H9 (cell line): ENCODE measurements around the gene LPP. TPM values are rescaled to one million over a fixed set of nuclear protein-coding genes. Genes with fewer than 3 reads are reported as not detected.

Source experiments
- DNase-seq: peaks from one replicate; pipeline ENCODE4 v3.0.0-alpha.2; 2017
- H2AFZ ChIP-seq: one replicate; pipeline ENCODE4 v1.6.1; 2013; ENCODE audit warnings: mild to moderate bottlenecking, low read length, control low read depth, moderate library complexity
- H2AK5ac ChIP-seq: 2 replicates; pipeline ENCODE4 v1.6.1; 2013; ENCODE audit warnings: low read length, control low read depth, mixed read lengths; ENCODE audit not compliant: insufficient read length
- H2BK120ac ChIP-seq: one replicate; pipeline ENCODE4 v1.6.1; 2013; ENCODE audit warnings: low read depth, mild to moderate bottlenecking, low read length, control low read depth, inconsistent platforms; ENCODE audit not compliant: poor library complexity, severe bottlenecking
- H2BK12ac ChIP-seq: 2 replicates; pipeline ENCODE4 v1.6.1; 2013; ENCODE audit warnings: low read length, control low read depth, mixed read lengths, low read depth; ENCODE audit not compliant: insufficient read length
- H2BK15ac ChIP-seq: 2 replicates; pipeline ENCODE4 v1.6.1; 2013; ENCODE audit warnings: low read depth, low read length, control low read depth
- H2BK20ac ChIP-seq: one replicate; pipeline ENCODE4 v1.6.1; 2013; ENCODE audit warnings: low read depth, mild to moderate bottlenecking, low read length, control low read depth, inconsistent platforms; ENCODE audit not compliant: poor library complexity, severe bottlenecking
- H2BK5ac ChIP-seq: 2 replicates; pipeline ENCODE4 v1.6.1; 2013; ENCODE audit warnings: low read length, control low read depth, mixed read lengths; ENCODE audit not compliant: insufficient read length
- H3K14ac ChIP-seq: 2 replicates; pipeline ENCODE4 v1.6.1; 2013; ENCODE audit warnings: low read length, control low read depth; ENCODE audit not compliant: insufficient read depth
- H3K18ac ChIP-seq: 2 replicates; pipeline ENCODE4 v1.6.1; 2013; ENCODE audit warnings: low read depth, mild to moderate bottlenecking, mixed read lengths, low read length, control low read depth; ENCODE audit not compliant: insufficient read length
- H3K23ac ChIP-seq: 2 replicates; pipeline ENCODE4 v1.6.1; 2013; ENCODE audit warnings: low read length, control low read depth, mixed read lengths, low read depth; ENCODE audit not compliant: insufficient read length
- H3K23me2 ChIP-seq: 2 replicates; pipeline ENCODE4 v1.6.1; 2013; ENCODE audit warnings: low read depth, mild to moderate bottlenecking, mixed read lengths, low read length, control low read depth; ENCODE audit not compliant: insufficient read length, poor library complexity, severe bottlenecking
- H3K27ac ChIP-seq: 2 replicates; pipeline ENCODE4 v1.5.1; 2013; ENCODE audit warnings: low read length, control low read depth, mixed read lengths, low read depth; ENCODE audit not compliant: insufficient read length
- H3K27me3 ChIP-seq: 2 replicates; pipeline ENCODE4 v1.6.1; 2013; ENCODE audit warnings: low read length, control low read depth, inconsistent platforms; ENCODE audit not compliant: insufficient read depth
- H3K4ac ChIP-seq: 2 replicates; pipeline ENCODE4 v1.6.1; 2013; ENCODE audit warnings: low read depth, mild to moderate bottlenecking, control low read depth, inconsistent platforms, low read length, moderate library complexity
- H3K4me1 ChIP-seq: 2 replicates; pipeline ENCODE4 v1.6.1; 2013; ENCODE audit warnings: low read length, control low read depth, inconsistent platforms; ENCODE audit not compliant: insufficient read depth
- H3K4me2 ChIP-seq: 2 replicates; pipeline ENCODE4 v1.6.1; 2013; ENCODE audit warnings: low read length, control low read depth, mixed read lengths; ENCODE audit not compliant: insufficient read length, insufficient read depth
- H3K56ac ChIP-seq: 2 replicates; pipeline ENCODE4 v1.6.1; 2013; ENCODE audit warnings: low read depth, mild to moderate bottlenecking, mixed read lengths, low read length, control low read depth; ENCODE audit not compliant: insufficient read length
- H3K79me1 ChIP-seq: 2 replicates; pipeline ENCODE4 v1.6.1; 2013; ENCODE audit warnings: low read depth, mild to moderate bottlenecking, moderate library complexity, low read length, control low read depth, inconsistent platforms; ENCODE audit not compliant: insufficient read depth, poor library complexity, severe bottlenecking
- H3K79me2 ChIP-seq: 2 replicates; pipeline ENCODE4 v1.6.1; 2013; ENCODE audit warnings: low read length, control low read depth, inconsistent platforms; ENCODE audit not compliant: insufficient read depth
- H3K9ac ChIP-seq: 2 replicates; pipeline ENCODE4 v1.6.1; 2013; ENCODE audit warnings: low read length, control low read depth, mixed read lengths; ENCODE audit not compliant: insufficient read length; ENCODE audit errors: extremely low read depth
- H3K9me3 ChIP-seq: one replicate; pipeline ENCODE4 v1.6.1; 2013; ENCODE audit warnings: low read depth, low read length, inconsistent platforms; ENCODE audit not compliant: control insufficient read depth
- H3T11ph ChIP-seq: one replicate; pipeline ENCODE4 v1.6.1; 2013; ENCODE audit warnings: mild to moderate bottlenecking, low read length, control low read depth, inconsistent platforms
- H4K20me1 ChIP-seq: one replicate; pipeline ENCODE4 v1.6.1; 2013; ENCODE audit not compliant: control insufficient read depth, insufficient read length, insufficient read depth
- H4K5ac ChIP-seq: 2 replicates; pipeline ENCODE4 v1.6.1; 2013; ENCODE audit warnings: low read depth, mild to moderate bottlenecking, mixed read lengths, low read length, control low read depth; ENCODE audit not compliant: insufficient read length
- H4K8ac ChIP-seq: replicated peaks from 2 replicates; pipeline ENCODE4 v1.6.1; 2013; ENCODE audit warnings: low read length, control low read depth, mixed read lengths, low read depth; ENCODE audit not compliant: insufficient read length
- H4K91ac ChIP-seq: 2 replicates; pipeline ENCODE4 v1.6.1; 2013; ENCODE audit warnings: low read depth, mild to moderate bottlenecking, moderate library complexity, mixed read lengths, low read length, control low read depth; ENCODE audit not compliant: insufficient read length
- H3K27ac Mint-ChIP-seq, 3 experiments: 2 replicates in 2 of 3; 3 replicates in 1 of 3; pipeline ENCODE4 v1.8.0; 2020 to 2021; ENCODE audit warnings: mixed read lengths in 3 of 3, mild to moderate bottlenecking in 1 of 3, moderate library complexity in 1 of 3
- H3K27me3 Mint-ChIP-seq: 2 replicates; pipeline ENCODE4 v1.8.0; 2021; ENCODE audit warnings: low read depth, mild to moderate bottlenecking, moderate library complexity, mixed read lengths
- H3K36me3 Mint-ChIP-seq, 3 experiments: 2 replicates in 2 of 3; 3 replicates in 1 of 3; pipeline ENCODE4 v1.8.0; 2020 to 2021; ENCODE audit warnings: low read depth in 3 of 3, mixed read lengths in 3 of 3; ENCODE audit not compliant: insufficient read depth in 1 of 3
- H3K4me1 Mint-ChIP-seq, 2 experiments: 2 replicates each; pipeline ENCODE4 v1.8.0; 2020; ENCODE audit warnings: mixed read lengths in 2 of 2
- H3K4me3 Mint-ChIP-seq, 2 experiments: 2 replicates in 1 of 2; 3 replicates in 1 of 2; pipeline ENCODE4 v1.8.0; 2020 to 2021; ENCODE audit warnings: mild to moderate bottlenecking in 2 of 2, mixed read lengths in 2 of 2, moderate library complexity in 1 of 2
- H3K9me3 Mint-ChIP-seq, 2 experiments: 2 replicates in 1 of 2; 3 replicates in 1 of 2; pipeline ENCODE4 v1.8.0; 2020; ENCODE audit warnings: mild to moderate bottlenecking in 2 of 2, mixed read lengths in 2 of 2, moderate library complexity in 1 of 2
- WGBS: extraction: QIAGEN DNeasy Blood & Tissue Kit; methylation state at CpG from one replicate; pipeline ENCODE4 v1.1.7; 2013; ENCODE audit warnings: missing lambda C conversion rate, low lambda C conversion rate, mixed read lengths; ENCODE audit not compliant: insufficient read length; ENCODE audit errors: extremely low coverage; 5-methylcytosine and 5-hydroxymethylcytosine counted together
- total RNA-seq: library from RNA; stranded (reverse); gene quantifications from 2 replicates; pipeline ENCODE4 v1.2.1, GENCODE V29; 2021
- TF ChIP-seq, protein P1 (sequence below): fragments of 200-600 bp; sonication (generic); conservative IDR thresholded peaks from 3 replicates; pipeline ENCODE4 v1.8.0; 2021; ENCODE audit warnings: antibody characterized with exemption, mild to moderate bottlenecking

Gene LPP
- total RNA-seq, 1 experiment from 2014 or later = 64.6 TPM

DNA sequence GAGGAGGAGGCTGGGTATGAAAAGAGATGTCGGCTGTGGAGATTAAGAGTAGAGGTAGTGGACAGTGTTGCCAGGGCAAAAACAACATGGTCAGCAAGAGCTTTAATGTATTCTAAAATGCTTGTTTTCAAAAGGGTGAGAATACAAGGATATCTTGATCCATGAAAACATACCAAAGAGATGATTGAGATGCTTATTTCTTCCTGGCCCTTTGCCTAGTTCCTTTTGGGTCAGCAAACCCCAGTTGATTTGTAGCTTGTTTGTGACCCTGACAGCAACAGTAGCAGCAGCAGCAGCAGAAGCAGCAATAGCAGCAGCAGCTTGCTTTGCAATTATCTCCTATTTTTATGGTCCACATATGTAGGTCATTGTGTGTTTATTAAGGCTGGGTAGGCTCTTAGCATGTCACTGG is 337.3 kb downstream of the LPP start:
- Histone ChIP-seq H4K91ac (no peak overlapping the region), H2BK15ac (no peak overlapping the region), H3K23me2 (no peaks in the 10 kb centered on the region), H3K14ac (no peak overlapping the region), H2BK12ac (no peak overlapping the region), H2BK5ac (no peak overlapping the region), H2BK120ac (no peak overlapping the region), H3T11ph (no peak overlapping the region), H3K4me1 (no peaks in the 10 kb centered on the region), H3K9me3 (no peaks in the 10 kb centered on the region), H3K23ac (no peak overlapping the region), H3K18ac (no peak overlapping the region), H4K20me1 (no peaks in the 10 kb centered on the region), H3K79me1 (no peaks in the 10 kb centered on the region), H2AK5ac (no peak overlapping the region), H3K9ac (no peak overlapping the region), H2BK20ac (no peak overlapping the region), H3K27me3 (no peaks in the 10 kb centered on the region), H4K5ac (no peak overlapping the region), H3K4ac (no peak overlapping the region), H3K56ac (no peak overlapping the region), H3K79me2 (no peaks in the 10 kb centered on the region), H3K4me2 (no peak overlapping the region), H2AFZ (no peak overlapping the region), H4K8ac (no peak overlapping the region), H3K27ac (no peak overlapping the region)
- Mint-ChIP-seq H3K9me3 (no peaks in the 10 kb centered on the region), H3K4me1 (peaks cover 7 to 8% of the 10 kb centered on the region in 2 experiments), H3K36me3 (peaks cover 0 to 4% (median under 1%) of the 10 kb centered on the region in 3 experiments; a peak in 2 of 7 replicates), H3K4me3 (no peak overlapping the region), H3K27me3 (no peaks in the 10 kb centered on the region; the same call in 1 of the 2 replicates), H3K27ac (no peak overlapping the region)
- TF ChIP-seq, protein P1, sequence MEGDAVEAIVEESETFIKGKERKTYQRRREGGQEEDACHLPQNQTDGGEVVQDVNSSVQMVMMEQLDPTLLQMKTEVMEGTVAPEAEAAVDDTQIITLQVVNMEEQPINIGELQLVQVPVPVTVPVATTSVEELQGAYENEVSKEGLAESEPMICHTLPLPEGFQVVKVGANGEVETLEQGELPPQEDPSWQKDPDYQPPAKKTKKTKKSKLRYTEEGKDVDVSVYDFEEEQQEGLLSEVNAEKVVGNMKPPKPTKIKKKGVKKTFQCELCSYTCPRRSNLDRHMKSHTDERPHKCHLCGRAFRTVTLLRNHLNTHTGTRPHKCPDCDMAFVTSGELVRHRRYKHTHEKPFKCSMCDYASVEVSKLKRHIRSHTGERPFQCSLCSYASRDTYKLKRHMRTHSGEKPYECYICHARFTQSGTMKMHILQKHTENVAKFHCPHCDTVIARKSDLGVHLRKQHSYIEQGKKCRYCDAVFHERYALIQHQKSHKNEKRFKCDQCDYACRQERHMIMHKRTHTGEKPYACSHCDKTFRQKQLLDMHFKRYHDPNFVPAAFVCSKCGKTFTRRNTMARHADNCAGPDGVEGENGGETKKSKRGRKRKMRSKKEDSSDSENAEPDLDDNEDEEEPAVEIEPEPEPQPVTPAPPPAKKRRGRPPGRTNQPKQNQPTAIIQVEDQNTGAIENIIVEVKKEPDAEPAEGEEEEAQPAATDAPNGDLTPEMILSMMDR = no peak
- no peak for DNase-seq
- no CpG with 5 or more reads among the region's 1 CpG for WGBS
